T-helper 1 cell treated with Interleukin-12 subunit alpha and Interleukin-12 subunit beta and Interleukin-4 antibody, amounts not matched to agents 30 μg/mL and 1 μg/mL, for 36 hours (primary cell): ENCODE measurements around the gene MRGPRD.
"Not testable (repeated sequence)": the region's sequence is repeated elsewhere in the genome, so short reads cannot be mapped to it uniquely, and the experiment has no call there.

Experiments
- H3K27ac Mint-ChIP-seq: one replicate; pipeline ENCODE4 v1.8.0; 2021; ENCODE audit warnings: mild to moderate bottlenecking, mixed read lengths
- H3K27me3 Mint-ChIP-seq: one replicate; pipeline ENCODE4 v1.8.0; 2021; ENCODE audit warnings: low read depth, mixed read lengths
- H3K36me3 Mint-ChIP-seq: one replicate; pipeline ENCODE4 v1.8.0; 2021; ENCODE audit warnings: low read depth, mixed read lengths
- H3K4me1 Mint-ChIP-seq: one replicate; pipeline ENCODE4 v1.8.0; 2021; ENCODE audit warnings: low read depth, mixed read lengths
- H3K4me3 Mint-ChIP-seq: one replicate; pipeline ENCODE4 v1.8.0; 2021; ENCODE audit warnings: mild to moderate bottlenecking, moderate library complexity, mixed read lengths
- H3K9me3 Mint-ChIP-seq: one replicate; pipeline ENCODE4 v1.8.0; 2021; ENCODE audit warnings: mixed read lengths

The MRGPRD gene

DNA sequence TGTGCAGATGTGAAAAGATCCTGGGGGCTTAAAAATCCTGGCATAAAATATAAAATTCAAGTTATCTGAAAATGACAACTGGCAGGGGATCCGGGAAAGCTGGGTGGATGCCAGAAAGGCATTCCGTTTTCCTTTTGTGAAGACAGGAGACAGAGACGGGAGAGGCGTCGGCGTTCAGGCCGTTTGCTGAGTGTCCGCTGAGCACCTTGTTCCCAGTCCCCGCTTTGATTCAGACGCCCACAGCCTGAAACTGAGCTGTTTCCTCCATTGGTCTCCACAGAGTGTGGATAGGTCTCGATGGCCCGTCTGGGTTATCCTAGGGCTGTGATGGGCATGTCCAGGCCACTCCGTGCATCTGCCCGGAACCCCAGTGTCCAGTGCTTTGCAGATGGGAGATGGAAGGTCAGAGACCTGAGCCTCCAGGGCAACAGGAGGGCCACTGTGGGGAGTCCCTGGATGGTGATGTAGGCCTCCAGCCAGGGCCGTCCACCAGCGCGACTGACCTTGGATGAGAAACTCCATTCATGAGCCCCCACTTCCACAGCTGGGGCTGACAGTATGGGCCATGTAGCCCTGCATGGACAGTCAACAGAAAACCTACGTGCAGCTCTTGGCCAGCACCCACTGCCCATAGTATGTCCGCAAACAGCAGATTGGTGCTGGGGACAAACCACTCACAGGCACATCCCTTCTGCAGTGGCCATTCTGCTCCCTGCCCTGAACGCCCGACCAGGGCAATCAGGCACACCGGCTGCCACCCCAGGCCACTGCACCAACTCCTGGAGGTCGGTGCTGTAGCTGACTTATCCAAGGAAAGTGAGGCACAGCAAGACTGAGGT is 20.7 kb upstream of the MRGPRD start:
- no peaks in the 10 kb centered on the region for H3K9me3 Mint-ChIP-seq
- H3K27ac Mint-ChIP-seq: no peak overlapping the region

GRCh38 chr11:69000831-69001242 is 20.1 kb upstream of the MRGPRD start:
- Mint-ChIP-seq H3K27ac (no peak overlapping the region), H3K9me3 (no peaks in the 10 kb centered on the region)

More for the DNA sequence above, 20.7 kb upstream of the MRGPRD start:
- no peaks in the 10 kb centered on the region for H3K36me3 Mint-ChIP-seq
- no peak overlapping the region for H3K4me3 Mint-ChIP-seq
- no peaks in the 10 kb centered on the region for H3K4me1 Mint-ChIP-seq
- H3K27me3 Mint-ChIP-seq: peaks cover 5% of the 10 kb centered on the region

DNA sequence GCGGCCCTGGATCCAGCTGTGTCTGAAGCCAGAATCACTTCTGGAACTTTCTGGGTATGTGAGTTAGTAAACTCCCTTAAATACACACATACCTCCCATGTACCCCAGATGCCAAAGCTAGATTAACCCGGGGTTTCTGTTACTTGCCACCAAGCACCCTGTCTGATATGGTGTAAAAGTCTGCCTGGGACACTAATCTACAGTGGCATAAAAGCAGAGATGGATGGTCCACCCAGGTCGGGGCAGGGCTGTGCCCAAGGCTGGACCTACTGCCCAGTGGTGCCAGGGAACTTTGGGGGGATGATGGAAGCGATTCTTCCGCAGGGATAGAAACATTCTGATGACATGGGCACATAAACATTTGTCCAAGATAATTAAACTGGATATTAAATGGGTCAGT is 19.6 kb upstream of the MRGPRD start:
- Mint-ChIP-seq H3K27ac (no peak overlapping the region), H3K27me3 (peaks cover 5% of the 10 kb centered on the region), H3K4me3 (no peak overlapping the region), H3K36me3 (no peaks in the 10 kb centered on the region), H3K9me3 (no peaks in the 10 kb centered on the region), H3K4me1 (no peaks in the 10 kb centered on the region)

More at GRCh38 chr11:69000831-69001242, 20.1 kb upstream of the MRGPRD start:
- no peaks in the 10 kb centered on the region for H3K36me3 Mint-ChIP-seq
- peaks cover 5% of the 10 kb centered on the region for H3K27me3 Mint-ChIP-seq
- H3K4me3 Mint-ChIP-seq: no peak overlapping the region
- no peaks in the 10 kb centered on the region for H3K4me1 Mint-ChIP-seq

DNA sequence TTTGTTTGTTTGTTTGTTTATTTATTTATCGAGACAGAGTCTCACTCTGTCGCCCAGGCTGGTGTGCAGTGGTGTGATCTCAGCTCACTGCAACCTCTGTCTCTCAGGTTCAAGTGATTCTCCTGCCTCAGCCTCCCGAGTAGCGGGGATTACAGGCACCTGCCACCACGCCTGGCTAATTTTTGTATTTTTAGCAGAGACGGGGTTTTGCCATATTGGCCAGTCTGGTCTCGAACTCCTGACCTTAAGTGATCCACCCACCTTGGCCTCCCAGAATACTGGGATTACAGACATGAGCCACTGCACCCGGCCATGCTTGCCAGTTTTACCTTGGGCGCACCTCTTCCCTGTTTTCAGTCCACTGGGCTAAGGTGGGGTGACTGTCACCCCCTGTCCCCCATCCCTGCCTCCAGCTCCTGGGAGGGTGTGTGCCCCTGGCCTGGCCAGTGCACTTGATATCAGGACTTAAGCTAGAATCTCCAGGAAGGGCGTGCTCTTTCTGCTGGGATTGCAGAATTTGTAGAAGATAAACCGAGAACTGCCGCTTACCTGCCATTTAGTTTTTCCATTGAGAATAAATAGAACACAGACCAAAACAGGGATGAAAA is 19.1 kb upstream of the MRGPRD start:
- not testable (repeated sequence) for H3K9me3 Mint-ChIP-seq, H3K27ac Mint-ChIP-seq, H3K4me1 Mint-ChIP-seq, H3K36me3 Mint-ChIP-seq, H3K27me3 Mint-ChIP-seq, H3K4me3 Mint-ChIP-seq

DNA sequence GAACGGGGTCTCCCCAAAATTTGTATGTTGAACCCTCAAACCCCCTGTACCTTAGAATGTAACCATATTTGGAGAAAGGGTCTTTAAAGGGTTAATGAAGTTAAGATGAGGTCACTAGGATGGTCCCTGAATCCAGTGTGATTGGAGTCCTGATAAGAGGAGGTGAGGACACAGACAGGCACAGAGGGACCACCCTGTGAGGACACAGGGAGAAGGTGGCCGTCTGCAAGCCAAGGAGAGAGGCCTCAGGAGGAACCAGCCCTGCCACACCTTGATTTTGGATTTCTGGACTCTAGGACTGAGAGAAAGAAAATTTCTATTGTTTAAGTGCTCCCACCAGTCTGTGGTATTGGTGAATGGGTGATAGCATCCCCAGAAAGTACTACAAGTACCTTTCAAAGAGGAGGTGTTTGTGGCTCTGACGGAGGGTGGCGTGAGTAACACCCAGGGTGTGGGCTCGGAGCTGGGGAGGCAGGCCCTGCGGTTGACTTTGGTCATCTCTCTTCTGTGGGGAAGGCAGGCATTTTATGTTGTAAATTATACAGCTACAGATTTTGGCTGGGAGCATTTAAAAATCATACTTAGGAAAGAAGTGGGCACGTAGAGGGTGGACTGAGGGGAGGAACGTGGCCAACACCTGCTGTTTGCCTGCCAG is 18.4 kb upstream of the MRGPRD start:
- Mint-ChIP-seq H3K4me3 (no peak overlapping the region), H3K27ac (no peak overlapping the region), H3K9me3 (no peaks in the 10 kb centered on the region), H3K27me3 (peaks cover 5% of the 10 kb centered on the region), H3K4me1 (no peaks in the 10 kb centered on the region), H3K36me3 (no peaks in the 10 kb centered on the region)

DNA sequence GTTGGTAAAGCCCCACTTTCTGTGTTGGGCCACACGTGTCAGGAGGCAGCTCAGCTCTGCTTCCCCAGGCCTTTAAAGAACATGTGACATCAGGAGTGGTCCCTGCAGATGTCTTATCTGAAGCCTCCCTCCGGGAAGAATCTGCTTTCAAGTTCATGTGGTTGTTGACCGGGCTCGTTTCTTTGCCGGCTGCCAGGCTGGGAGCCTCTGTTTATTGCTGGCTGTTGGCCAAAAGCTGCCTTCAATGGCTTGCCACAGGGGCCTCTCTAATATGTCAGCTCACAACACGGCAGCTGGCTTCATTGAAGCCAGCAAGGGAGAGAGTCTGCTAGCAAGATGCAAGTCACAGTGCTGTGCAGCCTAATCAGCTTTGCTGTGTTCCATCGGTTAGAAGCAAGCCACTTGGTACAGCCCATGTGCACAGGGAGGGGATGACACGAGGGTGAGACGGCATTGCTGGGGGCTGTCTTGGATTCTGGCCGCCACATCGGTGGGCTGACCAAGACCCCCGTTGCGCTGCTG is 17.7 kb upstream of the MRGPRD start:
- H3K4me3 Mint-ChIP-seq: no peak overlapping the region
- no peaks in the 10 kb centered on the region for H3K4me1 Mint-ChIP-seq
- H3K9me3 Mint-ChIP-seq: no peaks in the 10 kb centered on the region
- peaks cover 5% of the 10 kb centered on the region for H3K27me3 Mint-ChIP-seq
- H3K27ac Mint-ChIP-seq: no peak overlapping the region
- no peaks in the 10 kb centered on the region for H3K36me3 Mint-ChIP-seq

DNA sequence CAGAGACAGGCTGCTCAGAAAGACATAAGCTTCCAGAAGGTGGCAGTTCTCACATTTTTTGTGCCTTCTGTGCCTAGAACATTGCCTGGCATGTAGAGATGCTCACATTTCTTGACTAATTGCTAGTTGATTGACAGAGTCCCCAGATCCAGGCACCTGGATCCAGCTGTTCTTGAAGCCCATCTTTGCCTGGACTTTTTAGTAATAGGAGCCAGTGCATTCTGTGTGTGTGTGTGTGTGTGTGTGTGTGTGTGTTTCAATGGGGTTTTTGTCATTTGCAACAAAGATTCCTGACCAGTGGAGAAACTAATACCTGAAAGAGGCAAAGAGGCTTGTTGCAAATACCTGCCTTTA is 17.2 kb upstream of the MRGPRD start:
- Mint-ChIP-seq H3K27me3 (peaks cover 5% of the 10 kb centered on the region), H3K4me1 (peaks cover under 1% of the 10 kb centered on the region), H3K36me3 (no peaks in the 10 kb centered on the region), H3K4me3 (no peak overlapping the region), H3K27ac (no peak overlapping the region), H3K9me3 (no peaks in the 10 kb centered on the region)

- Mint-ChIP-seq H3K9me3 (no peaks in the 10 kb centered on the region), H3K36me3 (no peaks in the 10 kb centered on the region), H3K27ac (no peak overlapping the region), H3K27me3 (peaks cover 5% of the 10 kb centered on the region), H3K4me3 (no peak overlapping the region), H3K4me1 (peaks cover 3% of the 10 kb centered on the region)
These were observed 16.6 kb upstream of the MRGPRD start for GRCh38 chr11:68997124-68997994.

- H3K27ac Mint-ChIP-seq: no peak overlapping the region
- peaks cover 8% of the 10 kb centered on the region for H3K27me3 Mint-ChIP-seq
- no peaks in the 10 kb centered on the region for H3K9me3 Mint-ChIP-seq
- H3K4me3 Mint-ChIP-seq: no peak overlapping the region
- H3K36me3 Mint-ChIP-seq: no peaks in the 10 kb centered on the region
- H3K4me1 Mint-ChIP-seq: peaks cover 3% of the 10 kb centered on the region
These were observed 15.8 kb upstream of the MRGPRD start for GRCh38 chr11:68996376-68997123.

DNA sequence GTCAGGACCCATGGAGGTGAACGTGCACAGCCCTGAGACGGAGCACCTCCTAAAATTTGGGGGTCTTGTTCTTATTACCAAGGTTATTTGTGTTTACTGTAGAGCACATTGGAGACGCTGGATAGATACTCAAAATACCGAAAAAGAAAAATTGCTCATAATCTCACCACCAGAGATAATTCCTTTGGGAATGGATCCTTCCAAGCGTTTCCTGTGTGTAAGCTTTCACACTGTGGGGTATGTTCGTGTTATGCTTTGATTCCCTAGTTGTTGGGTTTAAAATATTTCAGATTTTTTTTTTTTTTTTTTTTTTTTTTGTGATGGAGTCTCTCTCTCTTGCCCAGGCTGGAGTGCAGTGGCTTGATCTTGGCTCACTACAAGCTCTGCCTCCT is 14.1 kb upstream of the MRGPRD start:
- no peak overlapping the region for H3K4me3 Mint-ChIP-seq
- no peaks in the 10 kb centered on the region for H3K9me3 Mint-ChIP-seq
- no peaks in the 10 kb centered on the region for H3K36me3 Mint-ChIP-seq
- H3K27me3 Mint-ChIP-seq: peaks cover 8% of the 10 kb centered on the region
- peaks cover 3% of the 10 kb centered on the region for H3K4me1 Mint-ChIP-seq
- no peak overlapping the region for H3K27ac Mint-ChIP-seq

DNA sequence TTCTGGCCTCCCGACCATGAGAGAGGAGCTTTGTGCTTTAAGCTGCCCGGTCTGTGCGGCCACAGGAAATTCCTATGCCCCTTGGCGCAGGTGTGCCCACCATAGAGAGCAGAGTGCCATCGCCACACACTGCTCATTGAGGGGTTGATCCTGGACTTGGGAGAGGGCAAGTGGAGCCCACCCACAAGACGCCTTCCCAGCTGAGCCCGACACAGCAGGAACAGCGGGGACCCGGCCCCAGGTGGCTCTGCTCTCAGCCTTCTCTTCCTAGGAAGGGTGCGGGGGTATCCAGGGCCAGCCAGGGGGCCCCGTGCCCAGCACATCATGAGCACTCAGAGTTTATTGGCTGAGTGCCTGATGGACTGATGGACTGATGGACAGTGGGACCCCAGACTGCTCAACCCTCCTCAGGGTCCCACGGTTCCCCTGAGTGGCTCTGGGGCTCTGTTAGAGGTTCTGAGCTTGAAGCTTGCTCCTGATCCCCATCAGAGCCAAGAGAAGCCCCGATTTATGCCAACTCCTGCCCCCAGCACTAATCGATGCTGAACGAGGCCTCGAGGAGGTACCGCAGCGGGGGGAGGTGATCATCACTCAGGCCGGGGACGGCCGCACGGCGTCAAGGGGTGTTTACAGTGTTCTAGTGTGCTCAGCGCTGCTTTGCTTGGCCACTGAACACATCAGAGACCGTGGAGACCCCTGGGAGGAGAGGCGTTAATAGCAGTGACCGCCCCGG is 13.5 kb upstream of the MRGPRD start:
- H3K36me3 Mint-ChIP-seq: no peaks in the 10 kb centered on the region
- H3K27ac Mint-ChIP-seq: no peak overlapping the region
- H3K4me3 Mint-ChIP-seq: no peak overlapping the region
- H3K9me3 Mint-ChIP-seq: no peaks in the 10 kb centered on the region
- peaks cover 8% of the 10 kb centered on the region for H3K27me3 Mint-ChIP-seq
- H3K4me1 Mint-ChIP-seq: peaks cover 3% of the 10 kb centered on the region

GRCh38 chr11:68993546-68993945 is 12.8 kb upstream of the MRGPRD start:
- Mint-ChIP-seq H3K36me3 (no peaks in the 10 kb centered on the region), H3K9me3 (no peaks in the 10 kb centered on the region), H3K4me3 (no peak overlapping the region), H3K27me3 (peaks cover 8% of the 10 kb centered on the region), H3K4me1 (peaks cover 4% of the 10 kb centered on the region), H3K27ac (no peak overlapping the region)

DNA sequence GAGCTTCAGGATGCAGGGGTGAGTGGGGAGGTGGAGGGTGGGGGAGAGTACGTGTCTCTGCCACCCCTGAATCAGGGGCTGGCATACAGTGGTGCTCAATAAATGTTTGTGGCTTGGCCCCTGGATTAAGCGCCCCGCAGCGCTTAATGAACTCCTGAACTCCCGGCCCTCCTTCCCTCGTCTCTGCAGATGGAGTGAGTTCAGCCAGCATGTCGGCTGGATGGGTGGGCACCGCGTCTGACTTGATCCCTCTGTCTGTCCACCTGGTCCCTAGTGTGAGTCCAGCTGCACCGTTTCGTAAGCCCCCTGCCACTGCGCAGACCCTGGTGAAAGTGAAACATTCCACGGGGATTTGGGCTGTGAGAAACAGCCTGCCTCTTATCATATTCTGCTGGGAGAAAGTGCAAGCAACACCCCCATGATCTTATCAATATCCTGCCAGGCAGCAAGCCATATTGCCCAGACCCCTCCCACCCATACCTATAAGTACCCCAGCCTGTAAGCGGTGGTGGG is 12.0 kb upstream of the MRGPRD start:
- no peaks in the 10 kb centered on the region for H3K36me3 Mint-ChIP-seq

More for the DNA sequence above, 12.0 kb upstream of the MRGPRD start:
- H3K4me3 Mint-ChIP-seq: no peak overlapping the region
- peaks cover 13% of the 10 kb centered on the region for H3K27me3 Mint-ChIP-seq
- peaks cover 4% of the 10 kb centered on the region for H3K4me1 Mint-ChIP-seq
- no peak overlapping the region for H3K27ac Mint-ChIP-seq
- H3K9me3 Mint-ChIP-seq: no peaks in the 10 kb centered on the region
